GM18870 (cell line): ENCODE data around the gene GAPT.

Source experiments
- ATAC-seq: cut with Tn5 transposase; IDR thresholded peaks from one replicate; pipeline ENCODE4 v1.9.1; 2021; ENCODE audit warnings: moderate library complexity; ENCODE audit not compliant: unreplicated experiment

The GAPT gene

DNA sequence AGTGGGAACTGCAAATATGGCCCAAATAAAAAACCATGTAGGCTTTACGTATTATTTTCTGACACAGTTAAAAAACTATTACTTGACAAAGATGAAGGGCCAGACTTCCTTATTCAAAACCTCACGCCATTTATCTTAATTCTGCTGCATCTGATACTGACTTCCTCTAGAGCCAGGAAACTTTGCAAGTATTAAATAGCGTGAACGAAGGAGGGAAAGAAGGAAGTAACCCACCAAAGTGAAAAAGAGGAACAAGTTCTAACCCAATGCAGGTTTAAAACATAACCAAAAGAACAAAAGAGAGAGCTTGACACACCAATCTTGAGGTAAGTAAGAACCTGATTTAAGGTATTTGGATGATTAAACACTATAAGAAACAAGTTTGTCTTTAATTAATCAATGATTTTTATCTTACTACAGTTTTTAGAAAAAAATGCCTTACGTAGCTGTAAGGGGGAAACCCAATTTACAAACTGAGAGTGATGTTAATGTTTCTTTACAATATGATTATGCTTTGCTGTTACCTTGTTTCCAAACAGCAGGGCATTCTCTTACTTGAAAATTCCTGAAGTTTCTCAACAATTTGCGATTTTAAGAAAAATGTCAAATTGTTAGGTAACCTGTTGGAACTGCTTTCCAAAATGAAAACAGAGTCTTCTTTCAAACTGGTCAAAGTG is at the start of gene GAPT:
Gene GAPT (plus strand): TSS at position 220 of the 677 bp plus-strand sequence. CDS start 3,102 bp downstream, outside the sequence.
- peak; percentile 84 for ATAC-seq

DNA sequence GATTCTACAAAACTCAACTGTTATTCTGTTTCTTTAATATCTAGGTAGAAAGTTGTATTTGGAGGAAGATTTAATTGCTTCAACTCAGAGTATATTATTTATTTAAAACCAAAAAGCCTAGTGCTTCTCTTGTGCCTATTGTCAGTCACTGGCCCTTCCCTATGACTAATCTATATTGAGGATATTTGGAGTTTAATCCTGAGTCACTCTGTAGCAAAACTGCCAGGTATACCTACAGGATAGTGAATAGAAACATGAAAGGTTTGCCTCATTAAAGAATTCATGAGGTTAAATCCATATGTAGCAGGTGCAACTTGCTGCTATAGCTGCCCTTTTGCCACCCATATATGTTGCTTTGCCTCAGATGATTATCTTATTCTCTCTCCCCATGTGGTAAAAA is 46.4 kb upstream of the GAPT start:
- no peak for ATAC-seq

DNA sequence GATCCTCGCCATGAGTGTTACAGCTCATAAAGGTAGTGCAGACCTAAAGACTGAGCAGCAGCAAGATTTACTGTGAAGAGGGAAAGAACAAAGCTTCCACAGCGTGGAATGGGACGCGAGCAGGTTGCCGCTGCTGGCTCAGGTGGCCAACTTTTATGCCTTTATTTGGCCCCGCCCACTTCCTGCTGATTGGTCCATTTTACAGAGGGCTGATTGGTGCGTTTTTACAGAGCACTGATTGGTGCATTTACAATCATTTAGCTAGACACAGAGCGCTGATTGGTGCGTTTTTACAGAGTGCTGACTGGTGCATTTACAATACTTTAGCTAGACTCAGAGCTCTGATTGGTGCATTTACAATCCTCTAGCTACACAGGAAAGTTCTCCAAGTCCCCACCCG is 45.2 kb upstream of the GAPT start:
- ATAC-seq: no peak

DNA sequence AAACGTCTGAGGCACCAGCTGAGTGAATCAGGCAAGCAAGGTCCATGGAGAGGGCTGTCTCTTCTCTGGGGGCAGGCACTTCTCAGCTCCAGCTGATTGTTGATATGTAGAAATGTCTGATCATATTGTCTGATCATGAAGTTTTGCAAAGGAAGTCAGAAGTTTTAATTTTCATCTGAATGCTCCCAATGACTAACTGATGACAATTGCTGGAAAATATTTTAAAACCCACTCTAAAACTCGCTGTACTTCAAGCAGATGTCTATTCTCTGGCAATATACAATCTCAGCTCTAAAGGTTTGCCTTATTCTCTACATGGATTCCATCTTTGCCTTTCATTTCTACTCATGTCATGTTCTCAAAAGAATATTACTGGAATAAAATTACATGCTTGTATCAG is 44.0 kb upstream of the GAPT start:
- ATAC-seq: no peak

DNA sequence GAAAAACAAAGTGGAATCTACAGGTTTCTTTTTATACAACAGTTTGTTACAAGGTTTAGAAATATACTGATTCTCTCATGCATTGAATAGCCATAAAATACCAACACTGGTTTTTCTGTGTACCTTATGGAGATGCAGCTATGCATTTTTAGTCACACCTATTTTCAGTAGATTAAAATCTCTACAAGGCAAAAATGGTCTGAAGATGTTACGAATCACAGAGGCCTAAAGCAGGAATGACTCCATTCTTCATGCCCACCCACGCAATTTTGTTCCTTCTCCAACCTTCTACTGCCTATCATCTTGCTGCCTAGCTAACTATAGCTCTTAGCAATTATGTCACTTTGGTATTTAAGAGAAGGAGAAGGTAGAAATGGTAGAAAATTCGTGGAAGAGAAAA is 41.2 kb upstream of the GAPT start:
- ATAC-seq: no peak

DNA sequence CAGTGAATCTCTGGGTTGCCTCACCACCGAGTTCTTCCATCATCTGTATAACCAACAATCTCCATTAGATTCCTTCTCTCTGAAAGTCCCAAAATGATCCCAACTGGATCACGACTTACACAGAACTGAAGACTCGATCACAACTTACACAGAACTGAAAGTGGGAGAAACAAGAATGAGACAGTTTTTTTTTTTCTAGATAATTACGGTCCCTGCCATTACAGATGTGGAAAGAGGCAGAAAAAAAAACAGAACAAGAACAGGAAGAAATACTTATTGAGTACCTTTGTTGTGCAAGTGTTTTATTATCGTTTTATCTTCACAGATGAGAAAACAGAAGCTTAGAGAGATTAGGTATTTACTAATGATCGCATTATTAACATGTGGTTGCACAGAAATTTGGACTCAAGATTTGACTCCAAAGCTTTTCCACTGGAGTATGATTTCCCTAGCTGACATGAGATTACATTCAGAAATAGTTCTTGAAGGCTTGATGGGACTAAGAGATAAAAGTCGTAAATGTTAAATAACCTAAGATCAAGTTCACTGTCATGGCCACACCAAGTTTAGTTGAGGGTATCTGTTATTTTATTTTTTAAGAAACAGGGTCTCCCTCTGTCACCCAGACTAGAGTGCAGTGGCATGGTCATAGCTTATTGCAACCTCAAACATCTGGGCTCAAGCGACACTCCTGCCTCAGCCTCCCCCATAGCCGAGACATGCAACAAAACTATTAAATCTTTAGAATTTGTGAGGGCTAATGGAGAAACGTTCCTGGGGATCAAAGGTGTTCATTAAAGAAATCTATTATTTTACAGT is 40.2 kb upstream of the GAPT start:
- ATAC-seq: no peak

DNA sequence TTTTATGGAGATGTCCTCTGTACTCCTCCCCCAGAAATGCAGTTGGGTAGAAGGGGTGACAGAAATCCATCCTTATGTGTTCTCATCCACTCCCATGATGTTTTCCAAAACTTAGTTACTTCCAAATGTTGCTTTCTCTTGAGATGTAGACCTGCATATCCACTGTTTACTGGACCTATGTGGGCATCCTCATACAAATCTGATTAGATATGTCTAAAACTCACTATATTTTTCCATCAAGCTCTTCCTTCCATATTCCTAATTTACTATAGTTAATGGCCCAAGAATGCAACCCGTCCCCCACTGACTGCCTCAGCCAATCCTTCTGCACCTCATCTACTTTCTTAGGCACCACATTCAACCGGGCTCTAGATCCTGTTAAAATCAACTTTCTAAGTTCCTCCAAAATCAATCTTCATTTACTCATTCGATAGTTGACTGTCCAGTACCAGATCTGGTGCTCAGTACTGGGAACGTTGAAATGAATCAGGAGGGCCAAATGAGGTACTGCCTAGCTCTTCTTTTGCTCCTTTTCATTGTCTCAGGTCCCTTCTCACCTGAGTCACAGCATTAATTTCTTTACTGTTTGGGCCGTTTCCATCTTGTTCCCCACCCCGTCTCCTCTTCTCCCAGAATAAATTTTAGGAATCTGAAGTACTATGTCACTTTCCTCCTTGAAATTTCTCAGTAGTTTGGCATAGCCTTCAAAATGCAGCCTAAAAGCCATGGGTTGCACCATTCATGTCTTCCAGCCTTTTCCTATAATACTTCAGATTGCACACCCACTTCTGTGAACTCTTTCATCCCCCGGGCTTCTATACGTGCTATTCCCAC is 39.3 kb upstream of the GAPT start:
- no peak for ATAC-seq

DNA sequence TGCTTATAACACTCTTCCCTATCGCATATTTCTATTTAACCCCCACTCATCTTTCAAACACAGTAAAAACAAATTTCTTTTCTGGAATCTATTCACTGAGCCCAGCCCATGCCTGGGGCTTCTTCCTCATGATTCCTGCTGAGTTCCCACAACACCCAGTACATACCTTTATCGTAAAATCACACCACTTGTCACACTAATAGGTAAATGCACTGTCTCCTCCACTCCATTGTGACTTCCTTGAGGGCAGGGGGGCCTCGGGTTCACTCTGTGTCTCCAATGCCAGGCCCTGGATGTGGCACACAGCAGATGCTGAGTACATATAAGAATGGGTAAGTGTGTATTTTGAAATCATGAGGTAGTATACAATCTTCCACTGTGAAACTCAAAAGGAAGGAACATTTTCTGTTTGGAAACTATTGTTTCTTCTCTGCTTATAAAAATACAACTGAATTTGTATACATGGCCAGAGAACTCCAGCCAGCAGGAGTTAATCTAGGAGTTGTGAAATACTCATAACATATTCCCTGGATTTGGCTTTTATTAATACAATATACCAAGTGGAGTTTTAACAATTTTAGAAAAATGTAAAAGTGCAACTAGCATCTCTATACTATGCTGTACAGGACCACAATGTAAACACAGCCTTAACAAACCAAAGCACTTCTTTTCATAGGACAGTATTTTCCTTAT is 38.5 kb upstream of the GAPT start:
- no peak for ATAC-seq

DNA sequence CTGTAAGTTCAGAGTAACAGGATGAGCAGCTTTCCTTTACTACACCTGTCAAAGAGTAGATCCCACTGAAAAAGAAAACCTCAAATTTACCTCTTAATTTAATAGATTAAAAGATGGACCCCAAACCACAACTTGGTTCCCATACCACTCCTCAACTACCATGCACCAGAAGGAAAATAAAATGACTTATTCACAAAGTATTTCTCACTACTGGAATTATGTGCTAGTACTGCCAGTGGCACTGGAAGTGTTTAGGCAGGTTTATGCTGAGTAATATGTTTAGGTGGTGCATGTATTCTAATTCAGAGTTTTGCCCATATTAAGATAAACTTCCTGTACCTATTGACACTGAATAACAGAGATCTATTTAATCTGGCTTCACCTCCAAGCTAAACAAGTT is 37.9 kb upstream of the GAPT start:
- ATAC-seq: no peak

DNA sequence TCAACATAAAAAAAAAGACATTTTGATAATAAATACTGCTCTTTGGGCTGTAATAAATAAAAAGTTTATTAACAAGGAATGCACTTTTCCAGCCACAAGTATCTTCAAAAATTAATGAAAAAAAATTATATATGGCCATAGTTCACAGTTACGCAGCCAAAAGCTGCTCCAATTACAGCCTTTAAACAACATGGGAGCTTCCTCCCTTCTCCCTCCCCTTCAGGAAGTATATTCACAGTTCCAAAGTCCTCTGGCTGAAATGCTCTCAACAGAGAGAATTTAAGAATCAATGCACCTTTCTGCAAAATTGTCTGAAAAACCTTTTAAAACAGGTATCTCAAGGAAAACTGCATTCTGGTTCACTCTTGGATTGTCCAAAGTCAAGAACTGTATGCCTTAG is 37.2 kb upstream of the GAPT start:
- no peak for ATAC-seq

DNA sequence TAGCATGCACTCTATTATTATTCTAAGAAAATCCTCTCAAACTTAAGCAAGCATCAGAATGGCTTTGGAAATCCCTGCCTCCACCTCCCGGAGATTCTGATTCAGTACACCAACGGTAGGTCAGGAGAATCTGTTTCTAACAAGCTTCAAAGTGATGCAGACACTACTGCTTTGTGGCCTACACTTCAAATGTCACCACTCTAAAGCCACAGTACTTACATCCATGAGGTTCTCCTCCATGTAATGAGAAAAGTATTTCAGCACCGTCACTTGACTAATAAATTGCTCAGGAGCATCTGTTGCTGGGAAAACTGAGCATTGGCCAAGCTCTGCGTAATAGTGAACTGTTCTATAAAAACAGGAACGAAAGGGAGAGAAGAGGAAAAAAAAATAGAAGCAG is 36.2 kb upstream of the GAPT start:
- ATAC-seq: no peak

DNA sequence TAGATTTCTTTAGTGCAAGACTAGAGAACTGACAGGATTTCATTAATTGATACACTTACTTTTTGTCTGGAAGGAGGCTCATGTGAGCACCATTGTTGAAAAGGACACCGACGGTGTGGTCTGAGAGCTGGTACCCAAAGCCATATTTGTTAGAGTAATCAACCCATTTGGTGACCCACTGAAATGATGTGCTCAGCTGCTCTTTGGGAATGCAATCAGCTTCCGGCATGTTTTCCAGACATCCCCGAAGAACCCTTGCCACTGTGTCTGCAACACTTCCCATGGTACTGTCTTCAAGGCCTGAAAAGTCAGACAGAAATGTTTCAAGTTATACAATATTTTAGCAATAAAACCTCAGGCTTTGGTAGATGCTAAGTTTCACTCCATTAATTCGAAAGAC is 35.8 kb upstream of the GAPT start:
- no peak for ATAC-seq

DNA sequence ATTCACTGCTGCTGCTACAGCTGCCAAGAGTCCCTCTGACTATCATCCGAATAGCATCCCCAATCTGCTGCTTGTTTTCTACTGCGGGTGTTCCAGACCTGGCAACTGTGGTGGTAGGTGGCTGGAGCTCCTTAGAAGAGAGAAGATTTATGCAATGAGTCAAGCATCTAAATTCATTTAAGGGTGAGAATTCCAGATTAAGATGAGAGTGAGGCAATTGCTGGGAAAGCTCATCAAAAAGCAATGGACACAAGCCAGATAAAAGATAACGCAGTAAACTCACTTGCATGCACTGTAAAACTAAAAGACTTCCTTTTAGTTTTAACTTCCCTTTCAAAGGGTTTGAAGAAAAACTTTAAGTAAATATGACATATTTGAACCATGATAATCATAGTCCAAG is 35.2 kb upstream of the GAPT start:
- ATAC-seq: no peak

DNA sequence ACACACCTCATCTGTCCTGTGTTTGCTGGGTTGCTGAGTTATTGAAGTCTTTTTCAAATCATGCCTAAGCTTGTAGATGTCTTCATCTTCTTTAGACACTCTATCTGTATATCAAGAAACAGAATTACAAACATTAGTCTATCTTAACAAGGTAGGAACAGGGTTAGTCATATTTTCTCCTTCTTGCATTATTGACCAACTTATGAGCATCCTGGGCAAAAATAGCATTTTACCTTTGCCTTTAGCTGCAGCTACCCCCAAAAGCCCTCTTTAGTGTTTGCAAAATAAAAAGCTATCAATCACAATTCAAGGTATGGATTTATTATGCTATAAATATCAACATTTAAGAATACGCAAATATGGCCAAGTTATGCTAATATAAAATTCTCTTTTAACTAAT is 34.7 kb upstream of the GAPT start:
- no peak for ATAC-seq

DNA sequence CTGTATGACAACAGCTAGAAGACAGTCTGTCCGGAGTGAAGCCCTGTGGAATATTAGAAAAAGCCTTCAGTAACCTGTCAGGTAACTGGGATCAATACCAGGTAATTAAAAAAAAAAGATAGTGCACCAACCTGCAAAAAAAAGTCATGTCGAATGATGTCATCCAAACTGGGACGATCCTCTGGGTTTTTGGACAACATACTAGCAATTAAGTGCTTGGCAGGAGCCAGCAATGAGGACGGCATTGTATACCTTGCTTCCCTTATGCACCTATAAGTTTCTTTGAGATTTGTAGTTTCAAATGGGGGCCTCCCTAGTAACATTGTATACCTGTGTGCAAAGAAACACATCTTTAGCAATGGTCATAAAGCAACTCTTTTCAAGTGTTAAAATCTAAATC is 34.2 kb upstream of the GAPT start:
- no peak for ATAC-seq

DNA sequence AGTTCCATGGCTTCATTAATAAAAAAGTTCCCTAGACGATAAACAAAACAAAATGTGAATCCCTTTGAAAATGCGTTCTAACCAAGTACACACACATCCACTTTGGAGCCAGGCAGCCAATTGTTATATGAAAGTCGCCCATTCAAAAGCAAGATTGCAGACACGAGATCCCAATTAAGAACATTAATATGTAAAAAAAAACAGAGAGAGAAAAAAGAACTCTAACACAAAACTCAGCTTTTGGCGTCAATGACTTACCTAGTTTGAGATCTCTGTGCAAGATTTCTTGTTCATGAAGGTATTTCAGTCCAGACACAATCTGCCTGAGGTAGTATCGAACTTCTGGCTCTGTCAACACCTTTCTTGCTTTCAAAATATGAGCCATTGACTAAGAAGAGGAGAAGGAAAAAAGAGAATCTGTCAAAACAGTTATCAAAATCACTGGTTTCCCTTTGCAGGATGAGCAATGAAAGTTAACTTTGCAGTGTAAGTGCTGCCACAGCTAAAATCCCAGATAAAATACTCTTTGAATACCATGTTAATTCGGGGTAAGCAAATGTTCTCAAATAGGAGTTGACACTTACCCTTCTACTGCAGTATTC is 33.0 kb upstream of the GAPT start:
- no peak for ATAC-seq

DNA sequence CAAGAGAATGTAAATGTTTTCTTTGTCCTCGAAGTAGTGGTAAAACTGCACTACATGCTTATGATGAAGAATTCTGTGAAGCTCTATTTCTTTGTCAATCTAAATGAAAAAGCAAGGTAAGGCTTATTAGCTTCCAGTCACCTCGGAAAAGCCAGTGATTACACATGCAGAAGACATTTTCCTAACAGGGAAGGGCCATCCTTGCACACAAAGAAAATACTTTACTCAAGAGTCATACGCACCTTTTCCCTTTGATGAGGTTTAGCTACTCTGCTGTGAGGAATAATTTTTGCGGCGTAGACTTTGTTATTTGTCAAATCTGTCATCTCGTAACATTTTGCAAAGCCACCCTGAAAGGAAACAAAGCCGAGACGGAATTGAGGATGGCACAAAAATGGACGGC is 32.5 kb upstream of the GAPT start:
- ATAC-seq: no peak

DNA sequence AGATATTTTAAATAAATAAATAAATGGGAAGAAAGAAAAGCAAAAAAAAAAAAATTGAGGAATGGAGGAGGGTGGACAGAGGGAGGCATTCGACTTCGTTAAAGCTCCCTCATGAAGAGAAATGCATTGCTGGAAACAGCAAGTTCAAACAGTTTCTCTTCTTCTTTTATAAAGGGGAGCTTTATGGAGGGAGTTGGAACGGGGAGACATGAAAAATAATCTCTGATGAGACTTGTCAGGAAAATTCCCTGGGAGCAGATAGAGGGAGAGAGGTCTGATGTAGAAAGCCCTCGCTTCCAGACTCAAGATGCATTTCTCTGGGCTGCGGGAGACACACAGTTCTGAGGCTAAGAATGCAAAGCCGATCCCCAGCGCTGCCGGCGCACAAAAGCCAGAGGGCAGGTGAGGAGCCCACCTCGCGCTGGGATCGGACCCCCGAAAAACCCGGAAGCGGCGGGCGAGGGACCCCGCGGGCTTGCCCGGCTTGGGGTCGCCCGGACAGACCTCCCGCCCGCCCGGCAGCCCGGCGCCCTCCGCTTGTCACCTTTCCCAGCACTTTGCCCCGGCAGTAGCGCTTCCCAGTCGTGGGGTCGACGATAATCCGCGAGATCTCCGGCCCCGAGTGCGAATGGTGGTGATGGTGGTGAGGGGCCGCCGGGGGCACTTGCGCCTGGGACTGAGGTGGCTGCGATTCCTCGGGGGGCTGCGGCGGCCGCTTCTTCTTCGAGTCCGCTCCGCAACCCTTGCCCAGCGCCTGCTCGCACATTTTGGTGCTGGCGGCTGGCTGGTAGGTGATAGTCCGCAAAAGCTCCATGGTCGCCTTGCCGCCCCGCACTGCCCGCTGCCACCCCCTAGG is 31.9 kb upstream of the GAPT start:
- no peak for ATAC-seq

DNA sequence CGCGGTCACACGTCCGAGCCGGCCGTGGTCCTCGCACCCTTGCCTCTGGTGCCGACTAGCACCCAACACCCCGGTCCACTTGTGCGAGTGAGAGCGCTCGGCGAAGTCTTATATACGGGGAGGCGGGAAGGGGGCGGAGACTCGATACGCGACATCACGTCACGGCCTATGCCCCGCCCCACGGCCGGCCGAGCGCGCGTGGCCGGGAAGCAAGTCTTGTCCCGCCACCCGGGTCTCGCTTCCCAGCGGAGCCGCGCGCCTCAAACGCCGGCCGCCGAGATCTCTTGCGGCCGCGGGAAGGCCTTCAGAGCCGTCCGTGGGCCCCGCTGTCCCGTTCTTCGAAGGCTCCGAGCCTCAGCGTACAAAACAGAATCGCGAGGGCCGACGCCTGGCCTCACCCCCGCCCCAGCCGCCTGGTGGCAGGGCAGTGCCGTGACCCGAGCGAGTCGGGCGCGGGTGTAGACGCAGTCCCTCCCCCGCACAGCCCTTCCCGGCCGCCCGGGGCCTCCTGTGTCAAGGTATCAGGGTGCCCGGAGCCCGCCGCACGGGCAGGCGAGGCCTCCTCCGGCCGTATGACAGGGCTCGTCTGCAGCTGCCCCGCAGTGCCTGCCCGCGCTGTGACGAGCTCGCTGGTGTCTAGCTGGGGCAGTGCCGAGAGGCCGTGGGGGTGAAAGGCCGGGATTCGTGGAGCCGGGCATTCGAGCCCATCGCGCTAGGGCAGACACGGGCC is 31.1 kb upstream of the GAPT start, which contains the start of gene PLK2:
Gene PLK2 (minus strand): TSS at position 85 of the 730 bp plus-strand sequence. CDS start 127 bp downstream, outside the sequence.
- peak; percentile 63 for ATAC-seq
